Measurements from ENCODE around the gene AOAH.
"Not testable (repeated sequence)": the region's sequence is repeated elsewhere in the genome, so short reads cannot be mapped to it uniquely, and the experiment has no call there.

DNA sequence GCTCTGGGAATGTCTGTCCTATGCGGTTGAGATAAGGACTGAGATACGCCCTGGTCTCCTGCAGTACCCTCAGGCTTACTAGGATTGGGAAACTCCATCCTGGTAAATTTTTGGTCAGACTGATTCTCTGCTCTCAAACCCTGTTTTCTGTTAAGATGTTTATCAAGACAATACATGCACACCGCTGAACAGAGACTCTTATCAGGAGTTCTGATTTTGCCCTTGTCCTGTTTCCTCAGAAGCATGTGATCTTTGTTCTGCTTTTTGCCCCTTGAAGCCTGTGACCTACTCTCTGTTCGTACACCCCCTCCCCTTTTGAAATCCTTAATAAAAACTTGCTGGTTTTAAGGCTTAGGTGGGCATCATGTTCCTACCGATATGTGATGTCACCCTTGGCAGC lies 258.3 kb downstream of the AOAH start:
- TF ChIP-seq, protein P1, sequence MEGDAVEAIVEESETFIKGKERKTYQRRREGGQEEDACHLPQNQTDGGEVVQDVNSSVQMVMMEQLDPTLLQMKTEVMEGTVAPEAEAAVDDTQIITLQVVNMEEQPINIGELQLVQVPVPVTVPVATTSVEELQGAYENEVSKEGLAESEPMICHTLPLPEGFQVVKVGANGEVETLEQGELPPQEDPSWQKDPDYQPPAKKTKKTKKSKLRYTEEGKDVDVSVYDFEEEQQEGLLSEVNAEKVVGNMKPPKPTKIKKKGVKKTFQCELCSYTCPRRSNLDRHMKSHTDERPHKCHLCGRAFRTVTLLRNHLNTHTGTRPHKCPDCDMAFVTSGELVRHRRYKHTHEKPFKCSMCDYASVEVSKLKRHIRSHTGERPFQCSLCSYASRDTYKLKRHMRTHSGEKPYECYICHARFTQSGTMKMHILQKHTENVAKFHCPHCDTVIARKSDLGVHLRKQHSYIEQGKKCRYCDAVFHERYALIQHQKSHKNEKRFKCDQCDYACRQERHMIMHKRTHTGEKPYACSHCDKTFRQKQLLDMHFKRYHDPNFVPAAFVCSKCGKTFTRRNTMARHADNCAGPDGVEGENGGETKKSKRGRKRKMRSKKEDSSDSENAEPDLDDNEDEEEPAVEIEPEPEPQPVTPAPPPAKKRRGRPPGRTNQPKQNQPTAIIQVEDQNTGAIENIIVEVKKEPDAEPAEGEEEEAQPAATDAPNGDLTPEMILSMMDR (IDR thresholded peaks at IDR 0.05): not testable (repeated sequence)
- not testable (repeated sequence) for TF ChIP-seq EP300, POLR2A, POLR2AphosphoS5 (IDR thresholded peaks at IDR 0.05)

Data from sigmoid colon (tissue), 4 donors.